ENCODE data around the gene IL1RAPL2. TPM values are rescaled to one million over a fixed set of nuclear protein-coding genes. Genes with fewer than 3 reads are reported as not detected.

Gene IL1RAPL2
- total RNA-seq, 1 donor from 2014 or later, result not detected

DNA sequence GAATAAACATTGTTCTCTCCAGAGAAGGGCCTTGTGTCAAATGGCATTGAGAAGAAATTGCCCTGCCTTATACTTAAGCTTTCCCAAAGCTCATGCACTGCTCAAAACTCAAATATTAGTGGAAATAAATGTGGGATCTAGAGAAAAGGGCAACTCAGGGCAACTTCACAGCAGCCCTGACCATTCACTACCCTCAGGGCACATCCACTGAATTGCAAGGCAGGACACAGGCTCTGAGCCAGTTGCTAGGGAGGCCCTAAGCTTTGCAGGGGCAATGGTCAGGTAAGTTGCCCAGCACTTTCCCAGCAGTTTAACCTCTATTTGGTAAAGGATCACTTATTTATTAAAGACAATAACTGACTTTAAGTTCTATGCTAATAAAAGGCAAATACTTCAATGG, 909.8 kb downstream of the IL1RAPL2 start:
- no peak for DNase-seq

DNA sequence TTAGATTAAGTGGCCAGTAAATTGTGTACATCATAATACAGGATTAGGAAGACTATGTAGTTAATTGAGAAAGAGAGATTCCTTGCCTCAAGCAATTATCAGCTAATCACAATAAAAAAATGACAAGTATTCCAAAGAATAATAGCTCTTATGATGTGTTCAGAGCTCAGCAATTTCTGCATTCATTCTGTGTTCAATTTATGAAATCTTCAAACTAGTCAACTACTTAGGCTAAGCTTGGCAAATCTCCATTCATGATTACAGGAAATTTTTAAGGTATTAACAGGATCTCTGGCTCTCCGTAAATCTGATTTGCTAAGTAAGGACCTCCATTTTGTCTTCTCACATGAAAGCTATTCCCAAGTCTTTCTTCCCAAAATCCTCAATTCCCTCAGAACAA, 911.4 kb downstream of the IL1RAPL2 start:
- DNase-seq, result no peak

- no peak for DNase-seq
Observed at GRCh38 chrX:105480646-105481310, 914.8 kb downstream of the IL1RAPL2 start.

DNA sequence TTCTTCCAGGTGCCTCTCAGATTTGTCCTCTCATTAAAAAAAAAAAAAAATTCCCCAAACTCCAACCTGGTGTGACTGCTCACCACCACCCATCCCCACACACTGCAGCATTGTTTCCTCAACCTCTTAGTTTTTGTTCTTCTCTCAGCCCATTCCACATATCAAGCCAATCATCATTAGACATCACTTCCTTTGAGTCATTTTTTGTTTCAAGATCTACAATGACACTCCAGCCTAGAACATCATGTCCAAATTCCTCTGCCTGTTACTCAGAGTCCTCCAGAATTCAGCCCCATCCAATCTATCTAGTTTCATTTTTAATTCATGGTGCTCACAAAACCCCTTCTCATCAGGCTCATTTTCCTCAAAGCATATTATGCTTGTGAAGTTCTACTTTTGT, 917.0 kb downstream of the IL1RAPL2 start:
- peak; percentile 34 for DNase-seq

- DNase-seq, result no peak
Observed at GRCh38 chrX:105488716-105489115, 922.7 kb downstream of the IL1RAPL2 start.

- DNase-seq, result no peak
Observed at GRCh38 chrX:105495376-105495775, 929.4 kb downstream of the IL1RAPL2 start.

DNA sequence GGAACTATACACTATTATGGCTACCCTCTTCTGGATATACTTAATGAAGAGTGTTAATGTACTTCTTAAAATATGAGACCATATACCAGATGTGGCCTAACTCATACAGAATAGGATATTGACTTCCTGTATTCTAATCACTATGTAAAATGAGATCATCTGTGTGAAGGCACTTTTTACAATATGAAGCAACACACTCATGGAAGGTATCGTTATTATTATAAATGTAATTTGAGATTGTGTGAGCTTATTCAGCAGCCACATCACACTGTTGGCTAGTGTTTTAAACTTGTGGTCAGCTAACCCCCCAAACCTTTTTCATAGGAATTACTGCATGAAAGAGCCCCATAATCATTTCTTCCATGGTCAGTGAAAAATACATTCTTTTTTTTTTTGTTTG, 936.3 kb downstream of the IL1RAPL2 start:
- DNase-seq, result no peak

DNA sequence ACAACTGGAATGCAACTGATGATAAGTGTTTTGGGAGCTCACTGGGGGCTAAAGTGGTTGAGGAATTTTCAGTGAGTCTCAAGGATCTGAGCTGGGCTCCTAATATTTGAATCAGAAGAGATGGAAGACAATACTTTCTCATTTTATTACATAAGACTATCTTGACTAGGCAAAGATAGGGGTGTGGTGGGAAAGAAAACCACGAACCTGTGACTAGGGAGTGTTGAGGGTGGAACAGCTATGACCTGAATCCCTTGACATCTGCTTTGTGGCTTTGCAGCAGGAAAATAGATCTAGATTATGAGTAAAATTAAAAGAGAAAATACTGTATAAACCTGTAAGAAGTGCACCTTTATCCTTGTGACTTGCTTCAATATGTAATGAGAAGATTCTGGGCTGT, 949.6 kb downstream of the IL1RAPL2 start:
- no peak for DNase-seq

GRCh38 chrX:105526431-105526830, 960.4 kb downstream of the IL1RAPL2 start:
- DNase-seq, result no peak

DNA sequence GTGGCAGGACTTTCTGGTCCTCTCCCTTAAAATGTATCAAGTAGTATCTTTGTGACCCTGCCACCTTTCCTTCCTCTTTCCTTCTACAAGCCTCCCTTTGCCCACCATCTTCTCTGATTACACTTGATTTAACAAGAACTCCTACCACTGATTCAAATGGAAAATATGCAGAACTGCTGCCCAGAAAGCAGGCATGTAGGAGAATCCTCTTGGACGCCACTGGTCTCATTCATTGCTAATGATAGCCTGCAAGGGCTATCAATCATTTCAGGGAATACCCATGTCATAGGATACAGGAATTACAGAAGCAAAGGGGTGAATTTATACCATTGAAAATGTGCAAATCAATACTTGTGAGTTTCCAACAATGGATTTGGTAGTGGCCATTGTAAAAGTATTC, 961.8 kb downstream of the IL1RAPL2 start:
- no peak for DNase-seq

DNA sequence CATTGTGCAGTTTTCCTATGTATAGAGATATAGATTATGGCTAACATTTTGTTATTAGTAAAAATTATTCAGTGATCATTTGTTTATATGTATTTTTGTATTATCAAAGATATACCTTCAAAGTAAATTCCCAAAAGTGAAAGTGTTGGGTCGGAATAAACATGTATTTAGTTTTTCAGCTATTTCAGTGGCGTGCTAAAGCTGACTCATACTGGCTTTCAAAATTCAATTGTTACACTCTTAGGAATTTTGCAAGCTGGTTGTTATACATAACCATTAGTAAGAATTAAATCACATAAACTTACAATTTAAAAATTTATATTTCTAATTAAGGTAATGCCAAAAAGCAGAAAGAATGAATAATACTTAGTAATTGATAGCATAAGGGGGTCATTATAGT, 968.0 kb downstream of the IL1RAPL2 start:
- DNase-seq, result no peak

GRCh38 chrX:105543283-105543682, 977.3 kb downstream of the IL1RAPL2 start:
- DNase-seq, result no peak

- DNase-seq, result no peak
Observed at GRCh38 chrX:105550043-105550663, 984.2 kb downstream of the IL1RAPL2 start.

GRCh38 chrX:105552395-105552794, 986.4 kb downstream of the IL1RAPL2 start:
- DNase-seq, result peak; percentile 2

DNA sequence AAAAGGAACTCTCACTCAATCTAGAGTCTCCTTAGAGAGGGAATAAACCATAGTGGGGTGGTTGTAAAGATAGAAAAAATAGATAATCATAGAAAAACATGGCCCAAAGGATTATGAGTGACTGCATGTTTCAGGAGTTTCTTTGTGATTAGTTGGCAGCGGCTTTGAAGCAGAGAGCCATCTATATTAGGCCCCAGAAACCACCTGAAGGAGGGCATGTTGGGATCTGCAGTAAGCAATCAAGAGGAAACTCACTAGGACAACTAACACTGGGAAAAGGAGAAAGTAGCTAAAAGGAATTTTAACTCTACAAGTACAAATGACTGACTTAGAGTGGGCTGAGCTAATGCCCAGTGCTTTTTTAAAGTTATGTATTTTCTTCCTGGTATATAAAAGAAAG, 987.1 kb downstream of the IL1RAPL2 start:
- DNase-seq, result no peak

- DNase-seq, result no peak
Observed at GRCh38 chrX:105564501-105564900, 998.5 kb downstream of the IL1RAPL2 start.

GRCh38 chrX:105565856-105566255, 999.9 kb downstream of the IL1RAPL2 start:
- no peak for DNase-seq

GRCh38 chrX:105567082-105567481, 1001.1 kb downstream of the IL1RAPL2 start:
- no peak for DNase-seq

DNA sequence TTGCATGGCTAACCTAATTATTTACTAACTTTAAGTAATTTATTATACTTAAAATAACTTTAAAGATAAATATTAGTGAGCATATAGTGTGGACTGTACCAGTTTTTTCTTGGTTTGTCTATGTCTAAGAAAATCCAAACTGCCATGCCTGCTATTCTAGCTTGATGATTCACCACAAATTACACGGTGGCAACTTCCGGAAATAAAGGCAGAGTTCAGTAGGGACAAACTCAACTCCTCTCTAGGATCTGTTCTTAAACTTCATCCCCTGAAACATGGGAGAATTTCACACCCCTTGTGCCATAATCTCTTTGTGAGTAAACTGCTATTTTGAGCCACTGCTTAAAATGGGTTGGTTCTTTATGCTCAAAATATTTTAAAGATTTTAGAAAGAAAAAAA, 1042.7 kb downstream of the IL1RAPL2 start:
- DNase-seq, result no peak

- DNase-seq, result no peak
Observed at GRCh38 chrX:105609530-105609929, 1043.5 kb downstream of the IL1RAPL2 start.

DNA sequence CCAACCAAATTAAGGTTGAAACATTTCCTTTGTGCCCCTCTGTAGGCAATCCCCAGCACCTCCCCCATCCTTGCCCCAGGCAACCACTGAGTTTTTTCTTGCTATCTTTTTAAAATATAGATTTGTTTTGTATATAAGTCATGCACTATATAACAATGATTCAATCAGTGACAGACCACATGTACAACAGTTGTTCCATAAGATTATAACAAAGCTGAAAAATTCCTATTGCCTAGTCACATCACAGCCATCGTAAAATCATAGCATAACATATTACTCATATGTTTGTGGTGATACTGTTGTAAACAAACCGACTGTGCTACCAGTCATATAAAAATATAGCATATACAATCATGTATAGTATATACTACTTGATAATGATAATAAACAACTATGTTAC, 1044.4 kb downstream of the IL1RAPL2 start:
- no peak for DNase-seq

DNA sequence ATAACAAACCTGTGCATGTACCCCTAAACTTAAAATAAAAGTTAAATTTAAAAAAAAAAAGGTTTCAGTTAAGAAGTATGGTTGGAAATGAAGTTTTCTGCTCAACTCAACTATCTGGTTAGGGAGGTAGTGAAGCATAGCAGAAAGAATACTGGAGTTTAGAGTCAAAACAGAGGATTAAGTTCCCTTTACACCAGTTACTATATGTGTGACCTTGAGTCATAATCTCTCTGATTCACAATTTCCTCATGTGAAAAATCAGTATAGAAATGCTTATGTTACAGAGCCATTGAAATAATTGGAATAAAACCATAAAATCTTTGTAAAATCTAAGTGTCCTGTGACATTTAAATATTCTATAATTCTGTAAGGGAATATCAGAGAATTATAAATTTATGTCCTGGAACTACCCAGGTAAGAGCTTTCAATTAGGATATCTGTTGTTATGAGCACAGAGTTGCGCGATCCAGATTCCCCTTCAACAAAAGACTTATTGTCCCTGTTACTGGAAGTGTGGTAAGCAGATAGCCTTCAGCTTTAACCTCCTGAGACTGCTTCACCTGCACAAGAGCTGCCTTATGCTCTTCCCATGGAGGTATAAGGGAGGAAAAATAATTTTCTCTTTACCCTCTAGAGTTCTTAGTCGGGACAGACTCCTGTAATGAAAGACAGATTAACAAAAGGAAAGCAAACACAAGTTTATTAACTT, 1052.5 kb downstream of the IL1RAPL2 start:
- no peak for DNase-seq

- no peak for DNase-seq
Observed at GRCh38 chrX:105634180-105634579, 1068.2 kb downstream of the IL1RAPL2 start.

GRCh38 chrX:105635794-105636193, 1069.8 kb downstream of the IL1RAPL2 start:
- DNase-seq, result no peak

Measured in dermis blood vessel endothelial cell (primary cell).